Upper lobe of left lung (tissue), 6 donors: ENCODE data around the gene GLI1. TPM values are rescaled to one million over a fixed set of nuclear protein-coding genes. Genes with fewer than 3 reads are reported as not detected.

Experiments
- ATAC-seq, 2 donors: fragments of 200-7000 bp; cut with Tn5 transposase; one replicate each; pipeline ENCODE4 v1.9.1; 2022; ENCODE audit warnings: mild to moderate bottlenecking in 2 of 2, moderate library complexity in 2 of 2; ENCODE audit not compliant: low FRiP score in 2 of 2
- DNase-seq, 2 donors: peaks; one replicate each; pipeline ENCODE4 v3.0.0-alpha.2; 2019 to 2020
- H3K27ac ChIP-seq, 4 donors: fragments of 200-600 bp; sonication (generic); one replicate each; pipeline ENCODE4 v1.5.1; 2016 to 2019
- H3K27me3 ChIP-seq, 4 donors: fragments of 200-600 bp; sonication (generic); one replicate each; pipeline ENCODE4 v1.5.1; 2017 to 2019
- H3K36me3 ChIP-seq, 4 donors: fragments of 200-600 bp; sonication (generic); one replicate each; pipeline ENCODE4 v1.5.1; 2016 to 2019
- H3K4me1 ChIP-seq, 4 donors: fragments of 200-600 bp; sonication (generic); one replicate each; pipeline ENCODE4 v1.5.1; 2018 to 2019
- H3K4me3 ChIP-seq, 4 donors: fragments of 200-600 bp; sonication (generic); one replicate each; pipeline ENCODE4 v1.5.1; 2017 to 2019; ENCODE audit warnings: mild to moderate bottlenecking in 2 of 4, moderate library complexity in 1 of 4
- H3K9me3 ChIP-seq, 4 donors: fragments of 200-600 bp; sonication (generic); one replicate each; pipeline ENCODE4 v1.5.1; 2018 to 2019
- EP300 ChIP-seq, 4 donors: sonication (generic); formaldehyde crosslinking; IDR thresholded peaks; one replicate each; pipeline ENCODE4 v1.5.1; 2017; ENCODE audit warnings: antibody characterized with exemption in 4 of 4, control low read depth in 2 of 4
- POLR2A ChIP-seq, 4 donors: fragments of 450-650 bp; IDR thresholded peaks; one replicate each; pipeline ENCODE4 v1.5.1; 2016 to 2017; ENCODE audit warnings: antibody characterized with exemption in 4 of 4, mild to moderate bottlenecking in 2 of 4
- POLR2AphosphoS5 ChIP-seq, 2 donors: sonication (generic); formaldehyde crosslinking; IDR thresholded peaks; one replicate each; pipeline ENCODE4 v1.5.1; 2017; ENCODE audit warnings: antibody characterized with exemption in 2 of 2
- WGBS, 2 donors: methylation state at CpG; one replicate each; pipeline ENCODE4 v1.1.5; 2017 to 2018; 5-methylcytosine and 5-hydroxymethylcytosine counted together
- total RNA-seq, 6 donors: library from RNA; depleted of rRNA in 4 of 6; stranded (reverse); fragments of >200 nt in 4 of 6; gene quantifications; one replicate each; pipeline versions ENCODE4 v1.1.0 to v1.2.1, GENCODE V29; 2016 to 2021
- TF ChIP-seq, protein P1 (sequence below), 6 experiments: fragments of 450-650 bp in 4 of 6; fragments of 200-600 bp in 2 of 6; sonication (generic) in 2 of 6; IDR thresholded peaks; one replicate each; pipeline ENCODE4 v1.5.1; 2016 to 2019; ENCODE audit warnings: antibody characterized with exemption in 6 of 6
- donor health status: DM: no; HTN: no; CAD: no; lungs with moderate emphysema.
- donor health status: DM: no; HTN: yes; CAD: no; lungs with severe emphysema.

The GLI1 gene
- total RNA-seq, 6 donors from 2014 or later: 0.69 to 3.0 (median 1.5) TPM; not detected in 2

DNA sequence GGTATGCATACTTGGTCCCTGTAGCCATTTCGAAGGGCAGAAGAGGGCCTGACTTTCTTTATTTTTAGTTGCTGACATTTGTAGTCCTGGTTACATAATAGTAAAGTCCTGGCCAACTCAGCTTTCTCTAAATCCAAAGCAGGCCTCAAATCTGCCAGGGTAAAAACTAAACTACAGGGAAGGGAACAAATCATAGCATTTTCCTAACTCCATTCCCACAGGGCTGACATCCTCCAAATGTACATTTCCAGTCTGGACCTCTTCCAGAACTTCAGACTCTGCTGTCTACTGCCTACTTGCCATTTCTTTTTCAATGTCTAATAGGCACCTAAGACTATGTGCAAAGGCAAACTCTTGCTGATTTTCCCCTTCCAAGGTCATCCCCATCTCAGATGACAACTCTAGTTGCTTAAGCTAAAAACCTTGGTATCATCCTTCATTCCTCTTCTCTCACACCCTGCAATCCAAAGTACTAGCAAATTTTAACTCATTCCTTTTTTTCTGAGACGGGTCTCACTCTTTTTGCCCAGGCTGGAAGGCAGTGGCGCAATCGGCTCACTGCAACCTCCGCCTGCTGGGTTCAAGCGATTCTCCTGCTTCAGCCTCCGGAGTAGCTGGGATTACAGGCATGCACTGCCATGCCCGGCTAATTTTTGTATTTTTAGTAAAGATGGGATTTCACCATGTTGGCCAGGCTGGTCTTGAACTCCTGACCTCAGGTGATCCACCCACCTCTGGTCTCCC, 58.8 kb downstream of the GLI1 start:
- H3K27me3 ChIP-seq: no peaks in the 10 kb centered on the region
- 71 to 75% methylated on average over 8 of the region's 8 CpGs for WGBS, 2 donors
- H3K9me3 ChIP-seq: no peaks in the 10 kb centered on the region
- H3K36me3 ChIP-seq: peaks cover 17 to 51% (median 38%) of the 10 kb centered on the region in 4 donors
- ATAC-seq: no peak
- peak overlapping the region in 2 of 4 donors; percentile 74 to 83 for H3K4me3 ChIP-seq
- no peak for TF ChIP-seq EP300 (IDR thresholded peaks at IDR 0.05)
- no peak for TF ChIP-seq POLR2AphosphoS5 (IDR thresholded peaks at IDR 0.05)
- no peak for TF ChIP-seq POLR2A (IDR thresholded peaks at IDR 0.05)
- TF ChIP-seq, protein P1, sequence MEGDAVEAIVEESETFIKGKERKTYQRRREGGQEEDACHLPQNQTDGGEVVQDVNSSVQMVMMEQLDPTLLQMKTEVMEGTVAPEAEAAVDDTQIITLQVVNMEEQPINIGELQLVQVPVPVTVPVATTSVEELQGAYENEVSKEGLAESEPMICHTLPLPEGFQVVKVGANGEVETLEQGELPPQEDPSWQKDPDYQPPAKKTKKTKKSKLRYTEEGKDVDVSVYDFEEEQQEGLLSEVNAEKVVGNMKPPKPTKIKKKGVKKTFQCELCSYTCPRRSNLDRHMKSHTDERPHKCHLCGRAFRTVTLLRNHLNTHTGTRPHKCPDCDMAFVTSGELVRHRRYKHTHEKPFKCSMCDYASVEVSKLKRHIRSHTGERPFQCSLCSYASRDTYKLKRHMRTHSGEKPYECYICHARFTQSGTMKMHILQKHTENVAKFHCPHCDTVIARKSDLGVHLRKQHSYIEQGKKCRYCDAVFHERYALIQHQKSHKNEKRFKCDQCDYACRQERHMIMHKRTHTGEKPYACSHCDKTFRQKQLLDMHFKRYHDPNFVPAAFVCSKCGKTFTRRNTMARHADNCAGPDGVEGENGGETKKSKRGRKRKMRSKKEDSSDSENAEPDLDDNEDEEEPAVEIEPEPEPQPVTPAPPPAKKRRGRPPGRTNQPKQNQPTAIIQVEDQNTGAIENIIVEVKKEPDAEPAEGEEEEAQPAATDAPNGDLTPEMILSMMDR (IDR thresholded peaks at IDR 0.05): no peak
- H3K4me1 ChIP-seq: peaks cover 31 to 49% (median 37%) of the 10 kb centered on the region in 4 donors
- DNase-seq: no peak
- H3K27ac ChIP-seq: peak overlapping the region; percentile 38 to 99 (median 96)

DNA sequence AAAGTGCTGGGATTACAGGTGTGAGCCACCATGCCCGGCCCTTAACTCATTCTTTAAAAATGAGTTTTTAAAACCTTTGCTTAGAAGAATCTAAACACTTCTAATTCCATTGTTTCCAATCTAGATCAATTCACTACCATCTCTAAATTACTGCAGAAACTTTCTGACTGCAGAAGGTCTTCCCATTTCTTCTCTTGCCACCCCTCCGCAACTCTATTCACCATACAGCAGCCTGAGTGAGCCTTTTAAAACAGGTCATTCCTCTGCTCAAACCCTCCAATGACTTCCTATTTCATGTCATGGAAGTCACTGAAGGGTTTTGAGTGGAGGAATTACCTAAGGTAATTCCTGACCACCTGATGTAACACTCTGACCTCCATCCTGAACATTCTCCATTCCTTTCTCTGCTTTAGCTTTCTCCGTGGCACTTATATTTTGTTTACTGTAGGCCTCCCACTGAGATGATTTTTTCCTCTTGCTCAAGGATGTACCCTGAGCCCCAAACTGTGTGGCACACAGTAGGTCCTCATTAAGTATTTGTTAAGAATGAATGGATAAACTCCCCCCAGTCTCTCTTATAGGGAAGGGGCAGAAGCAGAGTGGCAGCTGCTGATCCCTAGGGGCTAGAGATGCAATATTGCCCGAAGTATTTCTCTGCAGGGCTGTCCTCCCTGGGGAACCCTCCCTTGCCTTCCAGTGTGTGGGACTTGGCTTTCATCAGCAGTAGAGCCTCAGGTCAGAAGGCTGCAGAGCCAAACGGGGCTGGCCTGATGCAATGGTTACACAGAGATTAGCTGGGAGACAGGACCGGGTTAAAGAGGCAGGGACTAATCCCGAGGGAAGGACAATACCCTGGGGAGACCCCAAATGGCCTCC, 59.6 kb downstream of the GLI1 start:
- 28 to 73% methylated on average over 3 to 7 of the region's 7 CpGs for WGBS, 2 donors
- H3K4me1 ChIP-seq: peaks cover 39 to 57% (median 45%) of the 10 kb centered on the region in 4 donors
- ATAC-seq: no peak
- TF ChIP-seq, protein P1 (IDR thresholded peaks at IDR 0.05): no peak
- TF ChIP-seq EP300 (IDR thresholded peaks at IDR 0.05) (no peak), POLR2AphosphoS5 (IDR thresholded peaks at IDR 0.05) (no peak), POLR2A (IDR thresholded peaks at IDR 0.05) (no peak)
- DNase-seq: peak in 1 of 2 donors; percentile 41
- peaks cover 17 to 47% (median 33%) of the 10 kb centered on the region in 4 donors for H3K36me3 ChIP-seq
- no peaks in the 10 kb centered on the region for H3K9me3 ChIP-seq
- peak overlapping the region; percentile 96 to 99 (median 98) for H3K27ac ChIP-seq
- no peaks in the 10 kb centered on the region for H3K27me3 ChIP-seq
- H3K4me3 ChIP-seq: peak overlapping the region; percentile 74 to 91 (median 83)

DNA sequence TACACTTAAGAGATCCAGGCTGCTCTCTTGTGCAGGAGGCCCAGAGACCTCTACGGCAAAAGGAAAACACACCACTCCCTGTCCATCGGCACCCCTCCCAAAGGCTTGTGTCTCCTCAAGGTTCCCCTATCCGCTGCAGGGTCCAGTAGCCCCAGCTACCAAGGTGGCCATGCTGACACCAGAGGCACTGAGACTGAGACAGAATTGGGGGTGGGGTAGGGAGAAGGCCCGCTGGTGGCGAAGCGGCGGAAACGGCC, 60.1 kb downstream of the GLI1 start:
- peak overlapping the region; percentile 74 to 91 (median 83) for H3K4me3 ChIP-seq
- peak overlapping the region; percentile 96 to 99 (median 98) for H3K27ac ChIP-seq
- no peaks in the 10 kb centered on the region for H3K9me3 ChIP-seq
- DNase-seq (no peak), ATAC-seq (no peak)
- peaks cover 45 to 63% (median 51%) of the 10 kb centered on the region in 4 donors for H3K4me1 ChIP-seq
- H3K27me3 ChIP-seq: no peaks in the 10 kb centered on the region
- H3K36me3 ChIP-seq: peaks cover 17 to 47% (median 31%) of the 10 kb centered on the region in 4 donors
- TF ChIP-seq POLR2AphosphoS5 (IDR thresholded peaks at IDR 0.05): peak in 1 of 2 donors; percentile 2
- TF ChIP-seq, protein P1 (IDR thresholded peaks at IDR 0.05): no peak
- 0% methylated on average over 5 to 8 of the region's 8 CpGs for WGBS, 2 donors

DNA sequence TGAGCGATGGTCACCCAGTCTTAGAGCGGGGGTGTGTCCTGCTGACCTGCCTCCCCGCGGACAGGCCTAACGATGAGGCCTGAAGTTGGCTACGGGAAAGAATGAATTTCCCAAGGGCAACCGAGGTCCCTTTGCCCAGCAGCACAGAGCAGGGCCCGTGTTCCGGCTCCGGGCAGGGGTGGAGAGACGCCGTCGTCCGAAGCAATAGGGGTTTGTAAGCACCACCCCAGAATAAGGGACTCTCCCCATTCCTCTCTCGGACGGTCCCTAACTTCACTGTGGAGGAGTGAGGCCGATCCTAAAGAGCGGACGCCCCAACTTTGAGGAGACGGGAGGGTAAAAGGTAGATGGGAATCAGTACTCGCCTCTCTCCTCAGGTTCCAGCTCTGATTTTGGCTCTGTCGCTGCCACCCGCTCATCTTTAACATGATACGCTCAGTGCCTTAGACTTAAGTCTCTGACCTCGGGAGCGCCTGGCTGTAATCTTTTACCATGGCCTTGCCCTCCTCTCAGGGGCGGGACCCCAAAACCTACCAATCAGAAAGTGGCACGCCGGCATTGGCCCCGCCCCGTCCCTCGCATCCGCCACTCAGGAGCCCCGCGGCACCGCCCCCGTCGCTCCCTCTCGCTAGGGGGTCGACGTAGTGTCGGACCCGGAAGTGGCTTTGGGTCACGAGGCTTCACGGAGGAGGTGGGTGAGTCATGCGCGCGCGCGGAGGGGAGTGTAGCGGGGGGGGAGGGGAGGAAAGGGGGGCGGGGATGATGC, 60.7 kb downstream of the GLI1 start, which contains the start of gene DDIT3:
Gene DDIT3 (minus strand): TSS at position 462 of the 766 bp plus-strand sequence. CDS start 3,108 bp downstream, outside the sequence.
- no peaks in the 10 kb centered on the region for H3K9me3 ChIP-seq
- peak within 1 kb of the TSS; percentile 74 to 91 (median 83) for H3K4me3 ChIP-seq
- TF ChIP-seq POLR2AphosphoS5 (IDR thresholded peaks at IDR 0.05): peak; percentile 99
- TF ChIP-seq, protein P1 (IDR thresholded peaks at IDR 0.05): no peak
- TF ChIP-seq POLR2A (IDR thresholded peaks at IDR 0.05): peak; percentile 79 to 100 (median 100)
- peak in 2 of 4 donors; percentile 74 to 85 for TF ChIP-seq EP300 (IDR thresholded peaks at IDR 0.05)
- peak within 1 kb of the TSS; percentile 96 to 99 (median 98) for H3K27ac ChIP-seq
- WGBS, 2 donors: 0 to 1% methylated on average over 26 to 44 of the region's 52 CpGs
- DNase-seq (peak; percentile 99), ATAC-seq (peak; percentile 93 to 96)
- H3K27me3 ChIP-seq: no peaks in the 10 kb centered on the region
- peaks cover 50 to 68% (median 55%) of the 10 kb centered on the region in 4 donors for H3K4me1 ChIP-seq
- H3K36me3 ChIP-seq: peaks cover 21 to 47% (median 31%) of the 10 kb centered on the region in 4 donors
